ENCODE data around the gene NAP1L4. TPM values are rescaled to one million over a fixed set of nuclear protein-coding genes. Genes with fewer than 3 reads are reported as not detected.
A peak's percentile ranks its signal among the peaks of the same experiment; 100 is the strongest.

Gene NAP1L4
- total and polyA plus RNA-seq, 2 experiments from 2014 or later = 68.8 to 121 TPM

DNA sequence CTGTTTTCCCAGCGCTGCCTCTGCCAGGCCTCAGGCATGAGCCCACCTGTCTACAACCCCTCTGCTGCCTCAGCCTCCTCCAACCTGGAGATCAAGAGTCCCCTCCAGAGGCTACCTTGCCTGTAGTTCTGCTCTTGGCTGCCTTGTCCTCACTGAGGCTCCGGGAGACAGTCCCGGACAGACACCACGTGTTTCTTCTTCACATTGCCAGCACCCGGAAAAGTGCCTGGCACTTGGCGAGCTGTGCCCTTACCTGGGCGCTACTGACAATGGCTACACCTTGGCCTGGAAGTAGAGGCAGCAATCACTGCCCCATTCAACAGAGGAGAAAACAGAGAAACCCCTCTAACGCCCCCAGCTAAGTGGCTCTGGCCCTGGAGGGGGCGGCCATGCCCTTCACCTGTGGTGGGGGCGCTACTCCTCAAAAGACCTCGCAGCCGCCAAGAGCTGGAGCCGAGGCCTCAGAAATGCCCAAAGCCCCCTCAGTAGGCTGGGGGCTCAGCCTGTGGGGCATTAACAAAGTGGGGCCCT lies 3.0 kb upstream of the NAP1L4 start:
- no peak overlapping the region for H3K4me2 ChIP-seq (ENCODE audit: unreplicated experiment)
- no peaks in the 10 kb centered on the region for H3K27me3 ChIP-seq (replicated peaks; ENCODE audit: insufficient read depth)
- WGBS, 2 experiments (ENCODE audit: low coverage in 1 of 2, low lambda C conversion rate in 2 of 2, missing lambda C conversion rate in 2 of 2) = 75 to 80% methylated on average over 13 of the region's 13 CpGs
- no peaks in the 10 kb centered on the region for H3K9me2 ChIP-seq (ENCODE audit: insufficient read depth)
- peaks cover 5% of the 10 kb centered on the region; the same call in 1 of the 2 replicates for H3K36me3 ChIP-seq (ENCODE audit: low read depth)
- no peak overlapping the region for H3K4me3 ChIP-seq
- H2AFZ ChIP-seq = no peak overlapping the region
- peaks cover 22% of the 10 kb centered on the region for H3F3A ChIP-seq (ENCODE audit: insufficient read depth)
- no peak for TF ChIP-seq EZH2 (IDR thresholded peaks at IDR 0.05; ENCODE audit: insufficient read depth, poor library complexity, severe bottlenecking)
- no peak for TF ChIP-seq EZH2phosphoT487 (IDR thresholded peaks at IDR 0.05; ENCODE audit: insufficient read depth, low read depth)
- H3K9me3 ChIP-seq (ENCODE audit: low read depth) = no peaks in the 10 kb centered on the region
- in situ Hi-C loops (cut with MboI) = no loop called here
- no peak for DNase-seq
- no peak overlapping the region for H3K27ac ChIP-seq
- no peaks in the 10 kb centered on the region for H4K20me1 ChIP-seq (ENCODE audit: insufficient read depth)
- H3K9ac ChIP-seq = no peak overlapping the region
- peaks cover 5% of the 10 kb centered on the region for H3K4me1 ChIP-seq (ENCODE audit: insufficient read depth)
- H3K79me2 ChIP-seq (ENCODE audit: insufficient read depth) = peaks cover 16% of the 10 kb centered on the region

DNA sequence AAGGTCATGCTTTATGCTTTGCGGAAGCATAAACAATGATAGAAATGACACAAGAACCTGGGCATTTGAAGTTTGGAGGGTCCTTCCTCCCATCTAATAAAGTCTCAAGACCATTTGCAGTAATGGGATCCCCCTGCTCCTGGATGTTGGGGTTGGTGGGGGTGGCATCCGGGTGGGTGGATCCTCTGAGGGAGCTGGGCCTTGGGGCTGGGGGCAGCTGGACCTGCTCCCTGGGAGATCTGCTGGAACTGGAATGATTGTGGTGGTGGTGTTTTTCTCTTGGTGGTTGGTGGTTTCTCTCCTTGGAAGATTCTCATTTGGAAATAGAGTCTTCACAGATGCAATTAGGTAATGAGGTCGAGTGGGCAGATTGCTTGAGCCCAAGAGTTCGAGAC lies 2.2 kb upstream of the NAP1L4 start:
- Histone ChIP-seq H3K4me3 (no peak overlapping the region), H3F3A (ENCODE audit: insufficient read depth) (peaks cover 18% of the 10 kb centered on the region), H3K9me2 (ENCODE audit: insufficient read depth) (no peaks in the 10 kb centered on the region), H3K9me3 (ENCODE audit: low read depth) (no peaks in the 10 kb centered on the region), H3K4me1 (ENCODE audit: insufficient read depth) (peaks cover 13% of the 10 kb centered on the region), H3K36me3 (ENCODE audit: low read depth) (no peaks in the 10 kb centered on the region; the same call in 1 of the 2 replicates), H3K79me2 (ENCODE audit: insufficient read depth) (peaks cover 23% of the 10 kb centered on the region), H4K20me1 (ENCODE audit: insufficient read depth) (no peaks in the 10 kb centered on the region), H3K27me3 (replicated peaks; ENCODE audit: insufficient read depth) (no peaks in the 10 kb centered on the region), H3K27ac (no peak overlapping the region), H3K9ac (no peak overlapping the region), H3K4me2 (ENCODE audit: unreplicated experiment) (no peak overlapping the region), H2AFZ (no peak overlapping the region)
- in situ Hi-C loops (cut with MboI) = no loop called here
- no peak for TF ChIP-seq EZH2phosphoT487 (IDR thresholded peaks at IDR 0.05; ENCODE audit: insufficient read depth, low read depth)
- no peak for TF ChIP-seq EZH2 (IDR thresholded peaks at IDR 0.05; ENCODE audit: insufficient read depth, poor library complexity, severe bottlenecking)
- 84 to 98% methylated on average over 4 of the region's 4 CpGs for WGBS, 2 experiments (ENCODE audit: low coverage in 1 of 2, low lambda C conversion rate in 2 of 2, missing lambda C conversion rate in 2 of 2)
- DNase-seq = no peak

DNA sequence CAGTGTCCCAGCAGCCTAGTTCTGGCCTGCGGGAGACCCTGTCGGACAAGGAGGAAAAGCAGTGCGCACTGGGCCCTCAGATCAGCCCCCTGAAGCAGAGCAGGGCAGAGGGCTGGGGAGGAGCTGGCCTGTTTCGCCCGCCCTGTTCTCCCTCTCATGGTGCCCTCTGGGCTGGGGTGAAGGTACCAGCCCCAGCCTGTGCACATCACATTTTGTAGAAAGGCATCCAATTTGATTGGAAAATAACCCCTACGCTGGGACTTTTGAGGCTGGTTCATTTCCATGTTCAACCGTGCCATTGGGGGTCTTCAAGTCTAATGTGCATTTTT lies 832 bp upstream of the NAP1L4 start:
- H3F3A ChIP-seq (ENCODE audit: insufficient read depth) = peaks cover 16% of the 10 kb centered on the region

DNA sequence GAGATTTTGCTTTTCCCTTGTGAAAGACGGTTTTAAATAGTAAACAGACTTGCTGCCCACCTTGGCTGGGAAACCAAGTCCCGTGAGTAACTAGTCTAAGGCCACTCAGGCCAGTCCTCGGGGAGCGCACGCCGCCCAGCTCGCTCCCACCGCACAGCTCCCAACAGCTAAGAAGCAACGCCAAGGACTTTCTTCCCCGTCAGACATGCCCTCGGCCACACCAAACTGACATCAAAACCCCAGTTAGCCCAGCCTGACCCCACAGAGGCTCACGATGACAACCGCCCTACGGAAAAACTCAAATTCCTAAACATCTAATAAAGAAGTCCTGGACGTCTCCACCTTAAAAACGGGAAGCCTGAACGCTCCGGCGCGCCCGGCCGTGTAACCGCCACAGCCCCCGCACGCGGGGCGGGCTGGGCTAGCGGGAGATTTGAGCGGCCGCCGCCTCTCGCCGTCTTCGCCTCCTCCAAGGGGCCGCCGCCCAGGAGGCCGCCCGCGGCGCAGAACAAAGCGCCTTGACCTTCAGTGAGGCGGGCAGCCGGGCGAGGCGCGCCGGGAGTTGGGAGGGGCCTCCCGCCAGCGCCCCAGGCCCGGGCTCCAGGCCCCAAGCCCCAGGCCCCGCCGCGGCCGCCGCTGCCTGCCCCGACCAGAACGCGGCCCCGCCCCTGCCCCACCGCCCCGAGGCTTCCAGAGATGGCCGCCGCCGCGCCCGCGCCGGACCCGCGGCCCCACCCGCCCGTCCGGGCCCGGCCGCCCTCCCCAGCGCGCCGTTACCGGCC lies 486 bp downstream of the NAP1L4 start:
- WGBS, 2 experiments (ENCODE audit: low coverage in 1 of 2, low lambda C conversion rate in 2 of 2, missing lambda C conversion rate in 2 of 2) = 0% methylated on average over 28 to 56 of the region's 79 CpGs
- Histone ChIP-seq H3K9me2 (ENCODE audit: insufficient read depth) (no peaks in the 10 kb centered on the region), H3K4me2 (ENCODE audit: unreplicated experiment) (peak overlapping the region; percentile 97), H3F3A (ENCODE audit: insufficient read depth) (peaks cover 13% of the 10 kb centered on the region), H3K79me2 (ENCODE audit: insufficient read depth) (peaks cover 50% of the 10 kb centered on the region), H3K27ac (peak overlapping the region; percentile 84), H3K9me3 (ENCODE audit: low read depth) (no peaks in the 10 kb centered on the region), H4K20me1 (ENCODE audit: insufficient read depth) (no peaks in the 10 kb centered on the region), H2AFZ (peak overlapping the region; percentile 90), H3K9ac (peak overlapping the region; percentile 91), H3K36me3 (ENCODE audit: low read depth) (no peaks in the 10 kb centered on the region), H3K27me3 (replicated peaks; ENCODE audit: insufficient read depth) (no peaks in the 10 kb centered on the region), H3K4me3 (peak overlapping the region; percentile 83), H3K4me1 (ENCODE audit: insufficient read depth) (peaks cover 30% of the 10 kb centered on the region)
- TF ChIP-seq EZH2 (IDR thresholded peaks at IDR 0.05; ENCODE audit: insufficient read depth, poor library complexity, severe bottlenecking) (no peak), EZH2phosphoT487 (IDR thresholded peaks at IDR 0.05; ENCODE audit: insufficient read depth, low read depth) (no peak)
- in situ Hi-C loops (cut with MboI) = no loop called here
- peak; percentile 86 for DNase-seq

More for the DNA sequence above, 832 bp upstream of the NAP1L4 start:
- WGBS, 2 experiments (ENCODE audit: low coverage in 1 of 2, low lambda C conversion rate in 2 of 2, missing lambda C conversion rate in 2 of 2) = 25 to 26% methylated on average over 7 of the region's 7 CpGs
- no peaks in the 10 kb centered on the region for H3K27me3 ChIP-seq (replicated peaks; ENCODE audit: insufficient read depth)
- no peaks in the 10 kb centered on the region for H3K9me2 ChIP-seq (ENCODE audit: insufficient read depth)
- no peaks in the 10 kb centered on the region for H4K20me1 ChIP-seq (ENCODE audit: insufficient read depth)
- H2AFZ ChIP-seq = peak overlapping the region; percentile 90
- no peak for TF ChIP-seq EZH2phosphoT487 (IDR thresholded peaks at IDR 0.05; ENCODE audit: insufficient read depth, low read depth)
- TF ChIP-seq EZH2 (IDR thresholded peaks at IDR 0.05; ENCODE audit: insufficient read depth, poor library complexity, severe bottlenecking) = no peak
- no peaks in the 10 kb centered on the region for H3K9me3 ChIP-seq (ENCODE audit: low read depth)
- DNase-seq = no peak
- H3K4me3 ChIP-seq = peak overlapping the region; percentile 83
- in situ Hi-C loops (cut with MboI) = no loop called here
- no peaks in the 10 kb centered on the region for H3K36me3 ChIP-seq (ENCODE audit: low read depth)
- peaks cover 27% of the 10 kb centered on the region for H3K4me1 ChIP-seq (ENCODE audit: insufficient read depth)
- H3K79me2 ChIP-seq (ENCODE audit: insufficient read depth) = peaks cover 37% of the 10 kb centered on the region
- peak overlapping the region; percentile 91 for H3K9ac ChIP-seq
- H3K27ac ChIP-seq = no peak overlapping the region
- peak overlapping the region; percentile 92 for H3K4me2 ChIP-seq (ENCODE audit: unreplicated experiment)
